Stimulated activated CD8-positive, alpha-beta memory T cell treated with anti-CD3 and anti-CD28 coated beads, Interleukin-7, amount 100 ng/mL, for 24 hours (primary cell): ENCODE results near the gene NDST3.
"Not testable (repeated sequence)": the region's sequence is repeated elsewhere in the genome, so short reads cannot be mapped to it uniquely, and the experiment has no call there.

Experiments used
- DNase-seq: peaks from one replicate; pipeline ENCODE4 v3.0.0-alpha.2; 2020; ENCODE audit warnings: low read depth

Gene NDST3

DNA sequence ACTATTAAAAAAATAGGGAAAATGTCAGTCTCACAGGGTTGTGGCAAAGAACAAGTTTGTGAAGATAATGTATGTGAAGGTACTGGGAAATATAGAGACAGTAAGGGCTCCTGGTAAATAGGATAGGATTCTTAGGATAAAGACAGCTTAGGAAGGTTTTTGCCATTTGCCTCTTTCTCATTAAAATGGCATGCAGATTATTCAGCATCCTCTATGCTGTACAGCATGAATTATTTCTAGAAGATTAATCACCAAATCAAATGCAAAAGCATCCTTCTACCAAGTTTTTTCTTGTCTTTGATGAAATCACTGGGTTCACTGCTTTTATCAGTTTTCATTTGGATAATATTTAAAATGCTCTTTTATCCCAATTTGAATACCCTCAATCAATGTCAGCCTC is 142.8 kb downstream of the NDST3 start:
- DNase-seq: no peak

DNA sequence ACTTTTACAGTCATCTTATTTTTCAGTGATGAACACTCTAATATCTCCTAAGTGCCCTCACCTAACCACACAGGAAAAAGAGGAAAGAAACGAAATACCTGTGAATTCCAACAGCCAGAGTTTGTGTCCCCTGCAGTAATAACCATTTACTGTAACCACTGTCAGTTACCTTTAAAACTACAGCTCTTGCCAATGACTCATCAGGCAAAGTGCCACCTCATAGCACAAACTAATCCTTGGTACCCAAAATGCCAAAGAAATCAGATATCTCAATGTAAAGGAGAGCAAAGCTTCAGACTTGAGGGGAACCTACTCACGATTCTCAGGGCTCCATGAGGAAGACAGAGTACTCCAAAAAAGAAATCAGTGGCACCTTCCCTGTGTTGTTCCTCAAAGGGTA is 146.5 kb downstream of the NDST3 start:
- no peak for DNase-seq

DNA sequence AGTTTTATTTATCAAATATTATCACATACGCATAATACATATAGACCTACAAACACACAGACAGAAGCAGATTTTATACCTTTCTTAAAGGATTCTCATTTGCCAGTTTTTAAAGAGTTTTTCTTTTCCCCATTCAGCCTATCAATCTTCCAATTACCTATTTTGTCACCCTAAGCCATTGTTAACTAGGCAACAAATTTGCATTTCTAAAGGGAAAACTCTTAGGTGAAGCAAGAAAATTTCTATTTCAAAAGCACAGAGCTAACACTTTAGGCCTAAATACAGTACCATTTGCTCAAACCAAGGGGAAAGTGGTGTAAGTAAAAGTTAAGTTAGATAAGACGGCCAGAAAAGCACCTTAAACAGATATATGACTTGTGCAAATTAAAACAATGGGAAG is 156.6 kb downstream of the NDST3 start:
- no peak for DNase-seq

DNA sequence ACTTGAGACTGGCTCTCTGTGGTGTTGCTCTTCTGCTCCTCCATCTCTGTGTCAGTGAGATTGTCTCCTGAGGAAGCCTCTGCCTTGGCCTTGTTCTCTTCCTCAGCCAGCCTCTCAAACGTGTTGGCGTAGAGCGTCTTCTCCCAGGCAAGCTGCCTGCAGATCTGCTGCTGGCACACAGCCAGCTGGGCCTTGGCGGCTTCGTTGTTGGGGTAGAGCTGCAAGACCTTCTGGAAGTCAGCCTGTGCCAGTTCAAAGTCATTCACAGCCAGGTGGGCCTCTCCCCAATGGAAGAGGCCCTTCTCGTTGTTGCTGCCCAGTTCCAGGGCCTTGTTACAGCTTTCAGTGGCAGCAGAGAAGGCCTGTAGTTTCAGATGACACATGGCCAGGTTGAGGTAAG is 159.1 kb downstream of the NDST3 start:
- no peak for DNase-seq

DNA sequence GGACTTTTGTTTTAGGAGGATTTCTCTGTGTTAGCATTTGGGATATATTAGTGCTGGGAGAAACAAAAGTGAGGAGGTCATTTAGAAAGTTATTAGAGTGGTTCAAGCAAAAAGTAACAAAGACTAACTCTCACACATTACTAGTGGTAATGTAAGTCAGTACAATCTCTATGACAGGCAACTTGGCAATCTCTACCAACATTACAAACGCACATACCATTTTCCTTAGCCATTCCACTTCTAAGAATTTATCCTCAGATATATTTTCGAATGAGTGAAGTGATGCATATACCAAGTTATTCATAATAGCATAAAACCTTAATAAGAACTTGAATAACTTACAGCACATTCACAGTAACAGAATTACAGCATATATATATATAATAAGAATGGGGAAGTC is 172.3 kb downstream of the NDST3 start:
- DNase-seq: no peak

DNA sequence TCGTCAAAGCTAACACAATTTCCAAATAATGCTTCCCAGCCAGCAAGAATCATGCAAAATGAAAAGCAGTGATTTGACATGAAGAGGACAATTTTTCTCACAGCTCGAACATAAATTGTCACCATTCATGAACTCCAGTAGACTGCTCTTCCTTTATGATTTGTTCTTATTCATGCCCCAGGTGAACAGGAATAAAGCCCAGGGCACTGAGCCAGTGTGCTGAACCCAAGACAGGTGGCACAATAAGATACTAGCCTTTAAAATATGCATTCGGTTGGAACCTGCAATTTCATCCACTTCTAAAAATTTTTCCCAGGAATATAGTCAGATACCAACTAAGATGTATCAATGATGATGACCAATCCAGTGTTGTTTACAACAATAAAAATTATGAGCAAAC is 178.8 kb downstream of the NDST3 start:
- DNase-seq: no peak

DNA sequence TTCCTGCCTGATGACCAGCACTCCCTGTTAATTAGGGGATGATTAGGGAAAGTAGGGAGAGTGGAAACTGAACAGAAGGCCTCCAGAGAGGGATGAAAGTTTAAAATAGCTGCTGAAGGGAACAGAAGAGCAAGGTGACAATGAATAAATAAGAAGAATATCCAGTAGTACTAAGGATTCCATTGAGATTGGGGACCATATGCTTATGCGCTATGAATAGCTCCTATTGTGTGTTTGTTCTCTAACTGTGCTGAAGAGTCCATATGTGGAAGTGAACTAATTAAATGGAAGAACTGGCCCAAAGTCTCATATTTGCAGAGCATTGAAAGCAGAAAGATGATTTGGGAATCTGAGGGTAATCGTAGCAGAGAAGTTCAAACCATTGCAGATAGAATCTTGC is 181.5 kb downstream of the NDST3 start:
- DNase-seq: no peak

DNA sequence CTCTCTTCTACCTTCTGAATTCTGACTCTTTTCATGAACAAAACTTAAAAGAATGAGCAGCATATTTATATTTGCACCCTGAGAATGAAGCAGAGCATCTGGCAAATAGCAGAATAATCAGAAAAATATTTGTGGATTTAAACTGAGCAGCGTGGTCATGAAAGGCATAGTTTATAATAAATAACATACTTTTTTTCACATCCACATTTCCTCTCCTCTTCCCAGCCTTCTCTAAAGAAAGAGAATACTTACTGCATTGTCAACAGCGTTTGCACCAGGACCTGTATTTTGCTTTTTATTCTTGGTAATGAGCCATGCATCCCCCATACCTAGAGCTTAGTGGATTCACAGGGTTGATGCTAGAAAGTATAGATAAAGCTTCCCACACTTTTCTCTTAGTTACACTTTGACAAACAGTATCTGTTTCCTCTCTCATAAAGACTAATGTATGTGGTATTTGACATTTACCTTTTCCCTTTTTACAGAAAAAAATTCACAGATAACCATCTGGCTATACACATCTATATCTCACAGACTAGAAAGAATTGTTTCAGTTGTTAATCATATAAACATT is 187.0 kb downstream of the NDST3 start:
- DNase-seq: no peak

DNA sequence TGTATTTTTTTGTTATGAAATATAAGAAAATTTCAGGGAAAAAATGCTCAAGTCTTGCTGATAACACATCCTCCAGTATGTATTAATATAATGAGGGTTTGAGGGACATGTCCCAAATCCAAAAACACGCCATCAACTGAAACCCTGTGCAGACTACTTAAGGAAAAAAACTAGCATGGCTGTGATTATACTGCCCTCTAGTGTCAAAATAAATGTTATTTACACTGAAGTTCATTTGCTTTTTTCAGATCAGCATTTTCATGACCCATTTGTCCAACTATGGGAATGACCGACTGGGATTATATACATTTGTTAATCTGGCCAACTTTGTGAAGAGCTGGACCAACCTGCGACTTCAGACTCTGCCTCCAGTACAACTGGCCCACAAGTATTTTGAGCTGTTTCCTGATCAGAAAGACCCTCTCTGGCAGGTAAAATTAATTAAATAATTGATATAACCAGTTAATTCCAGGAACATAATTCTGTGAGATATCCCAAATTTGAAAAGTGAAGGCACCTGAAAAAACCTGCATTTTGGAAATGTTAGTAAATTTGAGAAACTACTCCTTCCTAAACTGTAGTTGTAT is 190.1 kb downstream of the NDST3 start:
- no peak for DNase-seq

DNA sequence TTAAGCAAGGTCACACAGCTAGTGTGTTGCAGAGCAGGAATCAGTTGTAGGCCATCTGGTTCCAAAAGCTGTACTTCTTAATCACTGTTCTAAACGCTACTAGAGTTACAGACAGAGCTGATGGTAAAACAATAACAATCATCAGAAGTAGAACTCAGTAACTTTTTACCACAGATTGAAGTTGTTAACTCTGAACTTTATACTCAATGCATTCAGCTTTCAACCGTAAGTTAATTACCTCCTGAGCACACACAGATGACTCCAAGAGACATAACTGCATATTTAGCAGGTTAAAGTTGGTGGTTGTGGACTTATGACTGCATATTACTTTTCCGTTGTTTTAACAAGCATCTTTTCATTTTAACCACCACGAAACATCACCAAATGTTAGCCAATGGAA is 191.2 kb downstream of the NDST3 start:
- DNase-seq: no peak

DNA sequence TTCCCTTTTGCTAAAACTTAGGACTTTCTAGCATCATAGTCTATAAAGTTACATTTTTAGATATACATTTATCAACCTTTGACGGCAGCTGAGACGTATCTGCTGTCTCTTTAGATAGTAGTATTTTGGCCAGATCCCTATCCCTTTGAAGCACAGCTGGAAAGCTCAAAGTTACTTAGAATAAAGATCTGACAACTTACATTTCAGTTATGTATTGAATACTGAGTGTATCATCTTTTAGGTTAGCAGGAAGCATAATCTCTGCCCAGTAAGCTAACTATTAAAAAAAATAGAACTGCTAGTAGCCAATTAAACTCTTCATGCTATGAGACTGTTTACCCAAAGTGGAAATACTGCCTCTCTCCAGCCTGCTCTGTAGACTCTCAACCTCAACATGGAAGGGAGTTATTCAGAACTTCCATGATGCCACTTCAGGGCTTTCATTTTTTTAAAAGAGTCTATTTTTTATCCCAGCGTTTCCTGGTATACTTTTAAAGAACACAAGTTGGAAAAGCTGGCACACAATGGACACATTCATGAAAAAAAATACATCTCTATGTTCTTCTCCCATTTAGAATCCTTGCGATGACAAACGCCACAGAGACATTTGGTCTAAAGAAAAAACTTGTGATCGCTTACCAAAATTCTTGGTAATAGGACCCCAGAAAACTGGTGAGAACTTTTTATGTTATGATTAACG is 192.2 kb downstream of the NDST3 start:
- no peak for DNase-seq

DNA sequence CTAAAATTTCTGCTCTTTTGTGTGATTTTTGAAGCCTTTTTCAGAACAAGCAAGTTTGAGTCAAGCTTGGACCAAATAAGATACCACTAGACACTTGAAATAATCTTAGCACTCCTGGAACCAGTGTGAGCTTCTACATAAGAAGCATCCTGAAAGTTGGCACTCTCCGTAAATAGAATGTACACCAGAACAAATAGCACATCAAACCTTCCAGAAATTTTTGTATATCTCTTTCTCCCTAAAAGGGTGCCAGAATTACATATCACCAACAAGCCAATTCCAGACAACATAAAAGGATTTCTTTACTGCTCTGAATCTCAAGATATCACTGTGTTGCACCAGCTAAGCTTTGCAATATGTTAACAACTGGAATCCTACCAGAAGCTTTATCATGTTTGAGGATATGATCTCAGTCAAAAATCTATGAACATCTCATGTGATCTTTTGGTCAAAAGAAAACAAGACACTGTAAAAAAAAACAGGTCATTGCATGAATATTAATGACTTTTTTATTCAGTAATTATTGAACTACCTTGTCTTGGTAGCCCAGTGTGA is 201.4 kb downstream of the NDST3 start:
- DNase-seq: no peak

DNA sequence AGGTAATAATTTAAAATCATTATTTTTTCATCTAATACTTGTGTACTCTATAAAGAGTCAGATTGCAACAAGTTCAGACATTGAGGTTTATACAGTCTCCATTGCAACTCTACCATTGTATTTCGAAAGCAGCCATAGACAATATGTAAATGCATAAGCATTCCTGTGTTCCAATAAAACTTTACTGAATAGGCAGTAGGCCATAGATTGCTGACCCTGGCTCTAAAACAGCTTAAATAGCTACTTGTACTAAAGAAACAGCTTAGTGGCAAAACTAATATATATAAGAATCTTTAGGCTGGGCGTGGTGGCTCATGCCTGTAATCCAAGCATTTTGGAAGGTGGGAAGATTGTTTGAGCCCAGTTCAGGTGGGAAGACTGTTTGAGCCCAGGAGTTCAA is 203.2 kb downstream of the NDST3 start:
- DNase-seq: no peak

DNA sequence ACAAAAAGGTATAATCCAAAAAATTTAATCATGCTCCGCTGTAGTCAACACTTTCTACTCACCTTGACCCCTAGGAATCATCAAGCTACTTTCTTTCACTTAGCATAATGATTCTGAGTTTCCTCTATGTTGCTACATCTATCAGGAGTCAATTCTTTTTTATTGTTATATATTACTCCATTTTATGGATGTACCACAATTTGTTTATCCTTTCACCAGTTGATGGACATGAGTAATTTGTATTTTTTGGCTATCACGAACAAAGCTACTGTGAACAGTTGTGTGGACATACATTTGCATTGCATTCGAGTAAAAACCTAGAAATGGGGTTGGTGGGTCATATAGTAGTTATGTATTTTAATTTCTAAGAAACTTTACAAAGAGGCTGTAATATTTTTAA is 215.6 kb downstream of the NDST3 start:
- DNase-seq: no peak

DNA sequence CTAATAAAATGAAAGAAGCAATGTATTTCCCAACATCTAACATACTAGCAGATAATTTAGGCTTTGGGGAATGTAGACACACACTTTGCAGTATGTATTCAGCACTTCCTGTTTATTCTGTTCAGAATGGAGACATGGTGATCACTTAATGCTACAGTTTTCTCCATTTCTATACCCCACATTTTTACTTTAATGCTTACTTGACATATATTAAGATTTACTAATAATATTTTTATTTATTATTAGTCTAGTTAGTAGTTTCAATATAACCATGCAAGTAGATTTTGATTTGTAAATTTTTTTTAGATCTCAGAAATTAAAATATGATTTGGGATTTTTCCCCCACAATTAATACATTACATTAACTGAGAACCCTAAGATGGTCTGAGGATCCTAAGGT is 220.1 kb downstream of the NDST3 start:
- no peak for DNase-seq

DNA sequence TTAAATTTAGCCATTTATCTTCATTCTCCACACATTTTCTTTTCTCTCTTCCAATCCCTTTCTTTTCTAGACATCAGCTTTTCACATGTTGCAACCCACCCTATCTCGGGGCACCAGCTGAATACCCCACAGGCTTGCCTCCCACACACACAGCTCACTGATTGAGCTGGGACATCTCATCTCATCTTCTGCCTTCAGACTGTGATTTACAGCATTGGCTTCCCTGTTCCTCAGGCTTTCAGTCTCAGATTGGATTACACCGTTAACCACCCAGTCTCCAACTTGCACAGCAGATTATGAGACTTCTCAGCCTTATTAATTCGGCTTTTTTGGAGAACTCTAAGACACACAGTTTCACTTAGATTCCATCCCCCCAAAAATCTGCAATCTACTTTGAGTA is 224.8 kb downstream of the NDST3 start:
- no peak for DNase-seq

DNA sequence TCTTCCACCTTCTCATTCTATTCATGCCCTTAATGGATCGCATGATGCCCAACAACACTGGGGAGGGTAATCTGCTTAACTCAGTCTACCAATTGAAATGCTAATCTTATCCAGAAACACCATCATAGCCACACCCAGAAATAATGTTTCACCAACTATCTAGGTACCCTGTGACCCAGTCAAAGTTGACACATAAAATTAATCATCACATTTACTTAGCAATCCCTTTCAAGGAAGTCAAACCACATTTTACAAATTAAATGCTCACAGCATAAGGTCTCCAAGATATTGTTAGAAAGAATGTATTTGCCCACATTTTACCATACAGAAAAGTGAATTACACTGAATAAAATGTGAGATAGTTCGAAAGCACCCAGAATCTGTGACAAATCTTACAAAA is 226.0 kb downstream of the NDST3 start:
- no peak for DNase-seq

DNA sequence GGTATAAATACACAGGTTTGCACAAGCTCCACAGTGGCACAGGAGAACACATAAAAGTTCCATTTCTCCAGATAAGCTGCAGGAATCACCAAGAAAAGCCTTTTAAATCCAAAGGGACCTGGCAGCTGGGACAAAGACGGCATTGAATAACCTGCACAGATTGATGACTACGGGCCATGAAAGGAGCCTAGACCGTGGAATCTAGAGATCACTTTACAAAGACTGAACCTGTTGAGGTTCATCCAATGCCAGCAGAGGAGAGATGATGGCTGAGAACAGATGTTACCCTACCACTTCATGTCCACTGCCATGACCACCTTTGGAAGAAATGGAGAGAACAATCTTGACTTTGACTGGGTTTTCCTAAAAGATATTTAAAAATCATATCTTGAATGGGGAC is 229.8 kb downstream of the NDST3 start:
- no peak for DNase-seq

DNA sequence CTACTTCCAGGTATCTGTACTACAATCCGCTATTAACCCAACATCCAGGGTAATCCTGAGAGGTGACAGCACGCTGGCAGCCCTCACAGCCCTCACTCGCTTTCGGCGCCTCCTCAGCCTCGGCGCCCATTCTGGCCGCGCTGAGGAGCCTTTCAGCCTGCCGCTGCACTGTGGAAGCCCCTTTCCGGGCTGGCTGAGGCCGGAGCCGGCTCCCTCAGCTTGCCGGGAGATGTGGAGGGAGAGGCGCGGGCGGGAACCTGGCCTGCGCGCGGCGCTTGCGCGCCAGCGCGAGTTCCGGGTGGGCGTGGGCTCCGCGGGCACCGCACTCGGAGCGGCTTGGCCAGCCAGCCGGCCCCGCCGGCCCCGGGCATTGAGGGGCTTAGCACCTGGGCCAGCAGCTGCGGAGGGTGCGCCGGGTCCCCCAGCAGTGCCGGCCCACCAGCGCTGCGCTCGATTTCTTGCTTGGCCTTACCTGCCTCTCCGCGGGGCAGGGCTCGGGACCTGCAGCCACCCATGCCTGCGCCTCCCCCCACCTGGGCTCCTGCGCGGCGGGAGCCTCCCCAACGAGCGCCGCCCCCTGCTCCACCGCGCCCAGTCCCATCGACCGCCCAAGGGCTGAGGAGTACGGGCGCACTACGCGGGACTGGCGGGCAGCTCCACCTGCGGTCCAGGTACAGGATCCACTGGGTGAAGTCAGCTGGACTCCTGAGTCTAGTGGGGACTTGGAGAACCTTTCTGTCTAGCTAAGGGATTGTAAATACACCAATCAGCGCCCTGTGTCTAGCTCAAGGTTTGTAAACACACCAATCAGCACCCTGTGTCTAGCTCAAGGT is 231.2 kb downstream of the NDST3 start:
- no peak for DNase-seq

DNA sequence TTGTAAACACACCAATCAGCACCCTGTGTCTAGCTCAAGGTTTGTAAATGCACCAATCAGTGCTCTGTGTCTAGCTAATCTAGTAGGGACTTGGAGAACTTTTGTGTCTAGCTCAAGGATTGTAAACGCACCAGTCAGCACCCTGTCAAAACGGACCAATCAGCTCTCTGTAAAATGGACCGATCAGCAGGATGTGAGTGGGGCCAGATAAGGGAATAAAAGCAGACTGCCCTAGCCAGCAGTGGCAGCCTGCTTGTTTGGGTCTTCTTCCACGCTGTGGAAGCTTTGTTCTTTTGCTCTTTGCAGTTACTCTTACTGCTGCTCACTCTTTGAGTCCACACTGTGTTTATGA is 231.8 kb downstream of the NDST3 start:
- DNase-seq: not testable (repeated sequence)

DNA sequence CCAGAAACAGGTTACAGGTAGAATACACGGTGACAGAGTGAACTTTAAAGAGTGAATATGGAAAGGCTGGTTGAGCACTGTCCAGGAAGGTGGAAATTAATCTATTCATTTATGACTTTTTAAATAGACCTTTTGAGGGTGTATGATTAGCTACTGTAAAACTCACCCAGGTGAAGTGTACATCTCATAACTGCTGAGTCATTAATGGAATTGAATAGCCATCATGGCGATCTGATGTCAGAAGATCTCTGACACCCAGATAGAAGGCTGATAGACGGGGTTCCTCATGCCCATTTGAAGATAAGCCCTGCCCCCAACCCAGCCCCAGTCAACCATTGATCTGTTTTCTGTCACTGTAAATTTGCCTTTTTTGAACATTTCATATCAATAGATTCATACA is 234.5 kb downstream of the NDST3 start:
- DNase-seq: no peak

DNA sequence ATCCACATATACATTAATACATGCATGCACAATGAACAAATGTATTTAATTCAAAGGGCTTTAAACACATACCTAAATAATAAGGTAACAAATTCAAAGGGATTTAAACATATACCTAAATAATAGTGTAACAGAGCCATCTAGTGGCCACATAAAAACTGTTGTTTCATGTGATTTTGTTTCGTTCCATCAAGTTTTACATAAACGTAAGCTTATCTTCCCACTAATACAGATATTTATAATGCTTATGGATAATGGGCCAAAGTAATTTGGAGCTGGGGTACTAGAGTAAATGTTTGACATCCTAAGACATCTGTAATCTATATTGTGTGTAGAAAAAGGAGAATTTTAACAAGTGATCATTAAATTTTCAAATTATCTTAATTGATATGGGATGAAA is 236.2 kb downstream of the NDST3 start:
- no peak for DNase-seq

DNA sequence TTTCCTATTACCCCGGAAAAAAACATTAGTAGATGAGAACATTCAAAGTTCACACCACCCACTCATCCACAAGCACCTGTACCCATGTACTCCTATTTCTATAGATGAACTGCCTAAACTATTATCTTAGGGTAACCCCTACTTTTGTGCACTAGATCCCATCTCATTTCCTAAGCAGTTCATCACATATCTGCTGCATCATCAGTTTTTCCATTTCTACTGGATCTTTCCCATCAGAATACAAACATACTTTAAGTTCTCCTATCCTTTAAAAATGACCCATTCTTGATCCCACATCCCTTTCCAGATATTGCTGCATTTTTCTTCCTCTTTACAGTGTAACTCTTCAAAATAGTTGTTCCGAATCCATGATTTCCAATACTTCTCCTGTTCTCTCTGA is 237.5 kb downstream of the NDST3 start:
- DNase-seq: no peak
